ENCODE data around the gene ANKFN1.
"Not testable (repeated sequence)": the region's sequence is repeated elsewhere in the genome, so short reads cannot be mapped to it uniquely, and the experiment has no call there.

ANKFN1 gene

GRCh38 chr17:56288786-56289185 is 135.5 kb downstream of the ANKFN1 start:
- DNase-seq (ENCODE audit: low read depth in 3 of 3) = not testable (repeated sequence)

GRCh38 chr17:56289321-56289720 is 136.0 kb downstream of the ANKFN1 start:
- no peak for DNase-seq (ENCODE audit: low read depth in 3 of 3)

- DNase-seq (ENCODE audit: low read depth in 3 of 3) = no peak
These were observed 137.0 kb downstream of the ANKFN1 start for GRCh38 chr17:56290101-56290801.

- DNase-seq (ENCODE audit: low read depth in 3 of 3) = no peak
These were observed 137.5 kb downstream of the ANKFN1 start for GRCh38 chr17:56290802-56291118.

DNA sequence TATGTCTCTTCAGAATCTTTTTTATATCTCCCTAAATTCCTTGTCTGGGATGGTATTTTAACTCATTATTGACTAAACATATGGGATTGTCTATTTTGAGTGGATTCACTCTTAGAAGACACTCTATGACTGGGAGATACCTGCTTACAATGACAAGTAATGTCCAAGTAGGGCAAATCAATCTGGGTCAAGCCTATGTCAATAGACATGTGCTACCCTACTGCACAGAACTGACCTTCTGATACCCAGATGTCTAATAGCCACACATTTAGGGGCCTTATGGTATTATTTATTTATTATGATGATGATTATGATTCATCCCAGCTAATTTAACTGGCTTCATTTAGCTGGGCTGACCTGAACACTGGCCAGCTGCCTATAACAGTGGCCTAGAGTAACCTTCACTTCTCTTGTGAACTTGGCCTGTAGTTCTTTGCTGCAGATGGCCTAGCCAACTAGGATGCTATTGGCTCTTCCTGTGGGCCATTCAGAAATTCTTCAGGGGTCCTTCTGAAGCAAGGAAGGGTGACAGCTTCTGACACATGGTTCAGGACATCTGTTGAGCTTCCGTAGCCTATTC is 138.0 kb downstream of the ANKFN1 start:
- DNase-seq (ENCODE audit: low read depth in 3 of 3) = no peak

DNA sequence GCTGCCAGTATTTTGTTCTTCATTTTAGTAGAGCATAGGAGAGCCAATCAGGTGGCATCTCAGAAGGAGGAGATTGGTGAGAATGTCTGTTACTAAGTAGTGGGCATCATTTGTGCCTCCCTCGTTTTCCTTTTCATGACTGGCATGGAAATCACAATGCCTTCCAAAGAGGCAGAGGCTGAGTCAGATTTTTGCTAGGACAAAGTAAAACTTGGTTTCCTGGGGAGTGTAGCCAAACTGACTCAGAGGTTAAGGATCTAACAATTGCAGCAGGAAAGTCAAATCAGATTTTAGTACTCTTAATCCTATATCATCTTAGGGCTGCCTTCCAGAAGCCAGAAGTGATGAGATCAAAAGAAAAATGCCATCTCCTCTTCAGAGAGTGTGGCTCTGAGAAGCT is 138.7 kb downstream of the ANKFN1 start:
- no peak for DNase-seq (ENCODE audit: low read depth in 3 of 3)

DNA sequence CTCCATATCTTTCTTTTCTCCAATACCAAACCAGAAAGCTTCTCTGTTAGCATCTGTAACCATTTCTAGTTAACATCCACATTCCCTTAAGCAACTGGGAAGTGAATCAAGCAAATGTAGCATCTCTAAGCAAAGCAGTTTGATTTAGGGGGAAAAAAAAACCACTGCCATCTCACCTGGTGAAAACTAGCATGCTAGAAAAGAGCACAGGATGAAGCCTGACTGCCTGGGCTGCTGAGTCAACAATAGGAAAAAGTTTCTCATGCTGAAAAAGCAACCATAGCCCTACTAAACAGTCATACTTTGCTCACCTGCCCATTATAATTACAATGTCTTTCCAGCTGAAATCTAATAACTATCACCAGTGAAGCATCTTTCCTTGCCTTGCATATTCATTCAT is 139.3 kb downstream of the ANKFN1 start:
- no peak for DNase-seq (ENCODE audit: low read depth in 3 of 3)

DNA sequence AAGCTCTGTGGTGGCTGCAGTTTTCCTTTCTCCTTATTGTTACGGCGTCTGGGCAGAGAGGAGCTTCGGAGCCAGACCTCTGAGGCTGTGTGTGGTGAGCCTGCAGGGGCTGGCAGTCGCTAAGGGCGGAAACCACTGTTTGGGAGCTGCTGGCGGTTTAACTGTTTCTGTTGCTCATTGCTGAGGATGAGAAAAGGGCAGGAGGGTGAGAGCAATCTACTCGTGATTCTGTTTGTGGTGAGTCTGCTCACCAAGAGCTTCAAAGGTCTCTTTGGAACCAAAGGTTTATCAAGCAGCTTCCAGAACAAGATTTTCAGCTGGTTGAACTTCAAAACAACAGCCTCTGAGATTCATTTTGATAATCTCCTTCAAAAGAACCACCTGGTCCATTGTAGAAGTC is 143.9 kb downstream of the ANKFN1 start:
- no peak for DNase-seq (ENCODE audit: low read depth in 3 of 3)

- DNase-seq (ENCODE audit: low read depth in 3 of 3) = no peak
These were observed 145.6 kb downstream of the ANKFN1 start for GRCh38 chr17:56298846-56299245.

GRCh38 chr17:56300144-56300543 is 146.9 kb downstream of the ANKFN1 start:
- no peak for DNase-seq (ENCODE audit: low read depth in 3 of 3)

DNA sequence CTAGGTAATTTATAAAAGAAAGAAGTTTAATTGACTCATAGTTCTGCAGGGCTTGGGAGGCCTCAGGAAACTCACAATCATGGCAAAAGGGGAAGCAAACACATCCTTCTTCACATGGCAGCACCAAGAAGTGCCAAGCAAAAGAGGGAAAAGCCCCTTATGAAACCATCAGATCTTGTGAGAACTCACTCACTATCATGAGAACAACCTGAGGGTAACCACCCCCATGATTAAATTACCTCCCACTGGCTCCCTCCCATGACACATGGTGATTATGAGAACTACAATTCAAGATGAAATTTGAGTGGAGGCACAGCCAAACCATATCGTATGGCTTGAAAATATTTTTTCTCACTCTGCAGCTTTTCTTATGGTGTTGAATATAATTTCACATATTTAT is 151.7 kb downstream of the ANKFN1 start:
- no peak for DNase-seq (ENCODE audit: low read depth in 3 of 3)

- DNase-seq (ENCODE audit: low read depth in 3 of 3) = no peak
These were observed 156.6 kb downstream of the ANKFN1 start for GRCh38 chr17:56309897-56310296.

DNA sequence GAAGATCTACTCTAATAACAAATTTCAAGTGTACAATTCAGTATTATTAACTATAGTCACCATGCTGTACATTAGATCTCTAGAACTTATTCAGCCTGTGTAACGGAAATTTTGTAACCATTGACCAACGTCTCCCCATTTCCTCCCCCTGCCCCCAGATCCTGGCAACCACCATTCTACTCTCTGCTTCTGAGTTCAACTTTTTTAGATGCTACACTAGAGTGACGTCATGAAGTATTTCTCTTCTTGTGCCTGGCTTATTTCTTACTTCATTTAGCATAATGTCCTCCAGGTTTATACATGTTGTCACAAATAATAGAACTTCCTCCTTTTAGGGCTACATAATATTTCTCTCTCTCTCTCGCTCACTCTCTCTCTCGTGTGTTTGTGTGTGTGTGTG is 157.5 kb downstream of the ANKFN1 start:
- DNase-seq (ENCODE audit: low read depth in 3 of 3) = no peak

DNA sequence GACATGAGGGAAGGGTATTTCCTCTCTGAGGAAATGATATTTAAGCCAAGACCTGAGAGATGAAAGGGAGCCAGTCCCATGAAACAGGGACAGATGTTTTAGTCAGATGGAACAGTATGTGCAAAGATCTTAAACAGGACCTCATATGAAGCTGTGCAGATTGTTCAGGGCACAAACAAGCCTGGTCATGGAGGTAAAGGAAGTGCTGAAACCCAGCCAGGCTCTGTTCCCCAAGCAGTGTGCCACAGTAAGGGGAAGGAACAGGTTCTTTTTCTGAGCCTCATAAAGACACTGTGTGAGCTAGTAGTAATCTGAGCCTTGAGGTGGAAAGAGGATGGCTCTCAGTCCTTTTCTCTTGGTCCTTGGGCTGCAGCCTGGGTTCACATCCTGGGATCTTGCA is 159.9 kb downstream of the ANKFN1 start:
- no peak for DNase-seq (ENCODE audit: low read depth in 3 of 3)

- DNase-seq (ENCODE audit: low read depth in 3 of 3) = no peak
These were observed 160.8 kb downstream of the ANKFN1 start for GRCh38 chr17:56314026-56314425.

GRCh38 chr17:56314984-56315602 is 161.8 kb downstream of the ANKFN1 start:
- no peak for DNase-seq (ENCODE audit: low read depth in 3 of 3)

DNA sequence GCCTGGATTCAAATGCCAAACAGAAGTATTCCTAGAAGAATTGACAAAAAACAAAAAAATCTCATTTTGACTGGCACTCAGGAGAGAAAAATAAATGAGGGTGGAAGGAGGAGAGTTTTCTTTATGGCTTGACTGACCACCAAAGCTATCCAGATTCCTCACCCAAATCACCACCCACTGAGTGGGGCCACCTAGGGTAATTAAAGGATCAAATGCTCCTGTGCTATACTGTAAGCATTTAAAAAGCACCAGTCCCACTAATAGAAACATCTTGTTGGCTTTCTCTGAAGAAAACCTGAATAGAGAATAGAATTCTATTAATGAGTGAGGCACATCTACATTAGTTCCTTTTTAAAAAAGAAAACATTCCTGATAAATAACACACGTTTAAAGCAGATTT is 163.3 kb downstream of the ANKFN1 start:
- DNase-seq (ENCODE audit: low read depth in 3 of 3) = no peak

- DNase-seq (ENCODE audit: low read depth in 3 of 3) = no peak
These were observed 164.3 kb downstream of the ANKFN1 start for GRCh38 chr17:56317351-56318208.

GRCh38 chr17:56319531-56319930 is 166.3 kb downstream of the ANKFN1 start:
- no peak for DNase-seq (ENCODE audit: low read depth in 3 of 3)

DNA sequence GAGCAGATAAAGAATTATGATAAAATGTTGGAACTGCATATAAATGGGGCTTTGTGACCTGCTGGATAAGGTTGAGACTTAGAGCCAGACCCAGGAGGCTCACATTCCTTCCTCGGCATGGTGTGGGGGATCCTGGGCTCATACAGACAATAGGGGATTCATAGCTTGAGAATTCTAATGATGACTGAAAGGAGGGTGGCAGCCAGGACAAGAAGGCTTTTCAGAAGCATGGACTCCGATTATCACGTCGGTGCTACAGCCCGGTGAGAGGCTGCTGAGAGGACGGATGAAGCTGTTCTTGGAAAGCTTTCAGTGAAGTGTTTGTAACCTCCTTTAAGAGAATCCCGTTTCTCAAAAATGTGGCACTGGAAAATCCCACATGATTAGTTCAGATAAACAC is 167.2 kb downstream of the ANKFN1 start:
- DNase-seq (ENCODE audit: low read depth in 3 of 3) = no peak

GRCh38 chr17:56322991-56323390 is 169.7 kb downstream of the ANKFN1 start:
- DNase-seq (ENCODE audit: low read depth in 3 of 3) = no peak

DNA sequence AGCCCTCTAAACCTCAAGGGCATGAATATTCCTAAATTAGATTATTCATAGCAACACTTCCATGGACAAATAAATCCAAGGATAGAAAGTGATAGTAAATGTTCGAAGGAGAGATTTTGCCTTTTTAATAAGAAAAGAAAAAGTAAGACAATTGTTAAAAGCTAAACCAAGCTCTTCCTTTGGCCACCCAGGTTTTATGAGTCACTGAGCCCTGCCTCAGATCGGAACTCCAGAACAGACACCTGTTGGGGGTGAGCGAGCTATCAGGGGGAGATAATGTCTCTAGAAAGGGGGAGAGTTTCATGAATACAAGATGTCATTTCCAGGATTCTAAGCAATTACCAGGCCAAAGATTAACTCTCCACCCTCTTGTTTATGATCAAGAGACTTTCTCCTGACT is 171.4 kb downstream of the ANKFN1 start:
- no peak for DNase-seq (ENCODE audit: low read depth in 3 of 3)

Measured in stimulated activated CD4-positive, alpha-beta T cell treated with anti-CD3 and anti-CD28 coated beads, TNF-alpha, amount 100 ng/mL, for 48 hours (primary cell).